GM12891 (cell line): ENCODE measurements around the gene IL3RA.

Experiments
- POLR2A ChIP-seq: IDR thresholded peaks from 2 replicates; pipeline ENCODE4 v1.6.1; 2011; ENCODE audit warnings: low read depth, low read length, control low read depth
- POLR2AphosphoS5 ChIP-seq: IDR thresholded peaks from 2 replicates; pipeline ENCODE4 v1.6.1; 2011; ENCODE audit warnings: low read depth, low read length, control low read depth
- TAF1 ChIP-seq: IDR thresholded peaks from 2 replicates; pipeline ENCODE4 v1.6.1; 2011; ENCODE audit warnings: low read depth, low read length, control low read depth

GRCh38 chrX:1357993-1358392, 21.4 kb downstream of the IL3RA start:
- TF ChIP-seq POLR2AphosphoS5 (no peak), POLR2A (no peak), TAF1 (no peak)
